NCI-H510A treated with DMSO at 0.1 percent for 48 hours (cell line): Measurements from ENCODE around the gene FBXO45.
A peak's percentile ranks its signal among the peaks of the same experiment; 100 is the strongest.
"Not testable (repeated sequence)": the region's sequence is repeated elsewhere in the genome, so short reads cannot be mapped to it uniquely, and the experiment has no call there.

Experiments used
- DNase-seq: peaks from one replicate; lab custom pipeline; 2025; lab: John Stamatoyannopoulos, UW

FBXO45 gene

GRCh38 chr3:196568246-196569002 is at the start of gene FBXO45, which contains the start of gene WDR53:
Gene FBXO45, plus strand, starts transcription at chr3:196568660. Its CDS starts 325 bp downstream, at chr3:196568985.
Gene WDR53, minus strand, starts transcription at chr3:196568554. Its CDS starts 7,079 bp downstream, at chr3:196561475.
- peak; percentile 93 for DNase-seq

GRCh38 chr3:196518966-196519717 is 49.3 kb upstream of the FBXO45 start:
- no peak for DNase-seq

- no peak for DNase-seq
Measured at GRCh38 chr3:196519718-196520082, 48.8 kb upstream of the FBXO45 start.

GRCh38 chr3:196521291-196521690 is 47.2 kb upstream of the FBXO45 start:
- DNase-seq = not testable (repeated sequence)

DNA sequence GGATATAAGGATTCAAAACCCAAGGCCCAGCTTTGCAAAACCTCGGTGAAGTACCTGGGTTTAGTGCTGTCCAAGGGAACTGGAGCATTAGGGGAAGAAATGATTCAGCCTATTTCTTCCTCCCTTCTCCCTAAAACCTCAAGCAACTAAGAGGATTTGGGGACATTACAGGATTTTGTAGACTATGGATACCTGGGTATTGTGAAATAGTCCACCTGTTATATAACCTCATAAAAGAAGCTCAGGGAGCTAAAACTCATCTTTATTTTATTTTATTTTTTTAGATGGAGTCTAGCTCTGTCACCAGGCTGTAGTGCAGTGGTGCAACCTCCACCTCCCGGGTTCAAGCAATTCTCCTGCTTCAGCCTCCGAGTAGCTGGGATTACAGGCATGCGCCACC is 44.6 kb upstream of the FBXO45 start:
- no peak for DNase-seq

DNA sequence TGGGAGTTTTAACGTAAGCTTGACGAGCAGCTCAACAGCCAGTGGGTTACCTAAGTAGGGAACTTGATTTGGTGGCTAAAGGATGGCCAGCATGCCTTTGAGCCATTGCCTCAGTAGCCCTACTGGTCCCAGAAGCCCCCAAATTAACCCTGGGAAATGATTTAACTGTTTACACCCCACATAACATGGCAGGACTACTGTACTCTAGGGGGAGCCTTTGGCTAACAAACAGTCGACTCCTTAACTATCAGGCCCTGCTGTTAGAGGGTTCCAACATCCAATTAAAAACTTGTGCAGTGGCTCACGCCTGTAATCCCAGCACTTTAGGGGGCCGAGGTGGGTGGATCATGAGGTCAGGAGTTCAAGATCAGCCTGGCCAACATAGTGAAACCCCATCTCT is 43.9 kb upstream of the FBXO45 start:
- DNase-seq = no peak

- no peak for DNase-seq
Measured at GRCh38 chr3:196525141-196525540, 43.3 kb upstream of the FBXO45 start.

DNA sequence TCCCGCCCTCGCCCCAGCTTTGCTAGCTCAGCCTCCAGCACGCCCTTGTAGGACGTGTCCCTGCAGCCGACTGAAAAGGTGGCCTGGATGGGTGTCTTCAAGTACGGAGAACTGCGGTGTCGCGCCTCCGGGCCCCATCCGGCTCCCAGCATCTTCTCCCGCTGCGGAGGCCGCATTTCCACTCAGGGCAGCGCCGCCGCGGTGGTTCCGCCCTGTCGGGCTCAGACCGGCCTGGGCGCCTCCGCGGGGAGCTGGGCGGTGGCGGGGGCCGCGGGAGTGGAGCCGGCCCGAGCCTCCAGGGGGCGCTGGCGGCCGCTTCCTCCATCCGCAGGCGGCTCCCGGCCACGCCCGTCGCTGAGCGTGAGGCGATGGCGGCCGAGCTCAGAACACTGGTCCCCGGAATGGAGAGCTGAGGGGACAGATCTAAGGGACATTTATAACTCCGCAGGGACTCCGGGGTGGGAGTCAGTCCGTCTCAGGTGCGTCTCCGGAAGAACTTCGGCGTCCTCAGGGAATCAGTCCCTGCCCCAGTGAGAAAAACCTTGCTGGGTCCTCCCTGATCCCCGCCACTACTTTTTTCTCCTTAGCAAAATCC is 39.7 kb upstream of the FBXO45 start:
- peak; percentile 51 for DNase-seq

DNA sequence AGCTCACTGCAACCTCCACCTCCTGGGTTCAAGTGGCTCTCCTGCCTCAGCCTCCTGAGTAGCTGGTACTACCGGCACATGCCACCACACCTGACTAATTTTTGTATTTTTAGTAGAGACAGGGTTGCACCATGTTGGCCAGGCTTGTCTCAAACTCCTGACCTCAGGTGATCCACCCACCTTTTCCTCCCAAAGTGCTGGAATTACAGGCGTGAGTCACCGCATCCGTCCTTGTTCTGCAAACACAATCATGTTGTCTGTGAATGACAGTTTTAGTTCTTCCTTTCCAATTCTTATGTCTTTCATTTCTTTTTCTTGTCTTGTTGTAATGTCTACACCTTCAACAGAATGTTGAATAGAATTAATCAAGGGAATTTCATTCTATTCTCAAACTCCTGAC is 37.0 kb upstream of the FBXO45 start:
- DNase-seq = no peak

DNA sequence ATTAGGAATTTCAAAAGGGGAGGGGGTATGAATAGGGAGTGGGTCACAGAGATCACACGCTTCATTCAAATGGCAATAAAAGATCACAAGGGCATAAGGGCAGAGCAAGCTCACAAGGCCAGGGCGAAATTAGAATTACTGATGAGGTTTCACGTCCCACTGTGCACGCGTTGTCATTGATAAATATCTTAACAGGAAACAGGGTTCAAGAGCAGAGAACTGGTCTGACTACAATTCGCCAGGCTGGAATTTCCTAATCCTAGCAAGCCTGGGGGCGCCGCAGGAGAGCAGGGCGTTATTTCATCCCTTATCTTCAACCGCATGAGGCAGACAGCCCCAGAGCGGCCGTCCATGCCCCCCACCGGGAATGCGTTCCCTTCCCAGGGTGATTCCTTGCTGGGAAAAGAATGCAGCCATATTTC is 35.2 kb upstream of the FBXO45 start:
- no peak for DNase-seq

DNA sequence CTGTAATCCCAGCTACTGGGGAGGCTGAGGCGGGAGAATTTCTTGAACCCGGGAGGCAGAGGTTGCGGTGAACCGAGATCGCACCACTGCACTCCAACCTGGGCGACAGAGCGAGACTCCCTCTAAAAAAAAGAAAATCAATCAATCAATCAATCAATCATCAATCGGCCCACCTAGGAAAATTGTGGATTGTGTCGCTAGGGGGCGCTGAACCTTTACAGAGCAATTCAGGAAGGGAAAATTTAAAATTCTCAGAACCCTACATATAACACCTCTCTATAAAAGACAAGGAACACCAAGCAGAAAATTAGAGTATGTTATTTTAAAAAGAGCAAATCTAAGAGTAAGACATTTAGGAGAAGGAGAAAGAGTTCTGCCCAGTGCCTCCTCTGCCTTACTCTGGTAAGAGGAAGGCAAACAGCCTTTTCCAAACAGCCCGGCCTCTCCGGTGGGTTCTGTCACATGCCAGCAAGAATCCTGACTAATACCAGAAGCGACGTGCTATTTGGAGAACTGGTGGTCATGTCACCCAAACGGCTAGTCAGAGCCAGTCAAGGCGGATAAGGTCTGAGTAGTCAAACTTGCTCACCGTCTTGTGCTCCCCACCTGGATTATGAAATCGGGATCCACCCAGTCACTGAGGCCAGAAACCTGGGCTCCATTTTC is 31.0 kb upstream of the FBXO45 start:
- peak; percentile 15 for DNase-seq

DNA sequence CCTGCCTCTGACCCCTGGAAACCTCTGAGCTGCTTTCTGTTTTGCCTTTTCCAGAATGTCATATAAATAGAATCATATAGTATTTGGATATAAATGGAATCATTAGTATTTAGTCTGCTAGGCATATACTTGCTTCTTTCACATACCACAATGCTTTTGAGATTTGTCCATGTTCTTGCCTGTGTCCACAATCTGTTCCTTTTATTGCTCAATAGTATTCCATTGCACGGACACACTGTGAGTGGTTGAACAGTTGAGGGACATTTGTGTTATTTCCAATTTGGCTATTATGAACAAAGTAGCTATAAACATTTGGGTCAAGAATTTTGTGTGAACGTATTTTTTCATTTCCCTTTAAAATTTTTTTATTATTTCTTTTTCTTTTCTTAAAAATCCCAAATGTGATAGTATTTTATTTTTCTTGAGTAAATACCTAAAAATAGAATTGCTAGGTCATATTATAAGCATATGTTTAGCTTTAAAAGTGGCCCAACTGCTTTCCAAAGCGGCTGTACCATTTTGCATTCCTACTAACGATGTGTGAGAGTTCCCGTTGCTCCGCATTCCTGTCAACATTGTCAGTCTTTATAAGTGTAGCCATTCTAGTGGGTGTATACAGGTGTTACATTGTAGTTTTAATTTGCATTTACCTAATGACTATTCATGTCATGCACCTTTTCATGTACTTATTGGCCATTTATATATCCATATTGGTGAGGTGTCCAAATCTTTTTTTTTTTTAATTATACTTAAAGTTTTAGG is 26.6 kb upstream of the FBXO45 start:
- no peak for DNase-seq

GRCh38 chr3:196544491-196544992 is 23.9 kb upstream of the FBXO45 start:
- DNase-seq = no peak

- no peak for DNase-seq
Measured at GRCh38 chr3:196546537-196546936, 21.9 kb upstream of the FBXO45 start.

- DNase-seq = no peak
Measured at GRCh38 chr3:196547067-196547466, 21.4 kb upstream of the FBXO45 start.

GRCh38 chr3:196549312-196549711 is 19.1 kb upstream of the FBXO45 start:
- not testable (repeated sequence) for DNase-seq

- not testable (repeated sequence) for DNase-seq
Measured at GRCh38 chr3:196550172-196550571, 18.3 kb upstream of the FBXO45 start.

- DNase-seq = no peak
Measured at GRCh38 chr3:196552253-196552652, 16.2 kb upstream of the FBXO45 start.

- no peak for DNase-seq
Measured at GRCh38 chr3:196553551-196553950, 14.9 kb upstream of the FBXO45 start.

DNA sequence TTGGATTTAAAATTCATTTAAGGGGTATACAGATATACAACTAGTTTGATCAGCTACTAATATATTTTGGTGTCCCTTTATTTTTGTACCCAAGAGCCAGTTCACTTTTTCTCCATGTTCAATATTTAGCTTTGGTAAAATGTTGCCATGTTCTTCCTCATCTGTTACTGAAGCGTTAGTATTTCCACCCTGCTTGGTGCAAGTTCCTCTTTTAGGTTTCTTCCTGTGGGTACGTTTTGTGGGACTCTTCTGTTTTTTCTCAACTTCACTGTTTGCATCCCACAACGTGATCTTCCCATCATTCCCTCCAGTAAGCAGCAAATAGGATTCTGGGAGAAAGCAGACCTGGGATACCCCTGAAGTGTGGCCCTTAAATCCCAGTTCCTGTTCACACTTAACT is 14.3 kb upstream of the FBXO45 start:
- DNase-seq = no peak

GRCh38 chr3:196555295-196555694 is 13.2 kb upstream of the FBXO45 start:
- no peak for DNase-seq
